GM12801 (cell line): ENCODE results near the gene COX14.

ENCODE experiments used
- TF ChIP-seq, protein P1 (sequence below): IDR thresholded peaks from one replicate; pipeline ENCODE4 v1.5.1; 2011; ENCODE audit warnings: control low read depth; ENCODE audit not compliant: insufficient read length; ENCODE audit errors: extremely low read depth

The COX14 gene

DNA sequence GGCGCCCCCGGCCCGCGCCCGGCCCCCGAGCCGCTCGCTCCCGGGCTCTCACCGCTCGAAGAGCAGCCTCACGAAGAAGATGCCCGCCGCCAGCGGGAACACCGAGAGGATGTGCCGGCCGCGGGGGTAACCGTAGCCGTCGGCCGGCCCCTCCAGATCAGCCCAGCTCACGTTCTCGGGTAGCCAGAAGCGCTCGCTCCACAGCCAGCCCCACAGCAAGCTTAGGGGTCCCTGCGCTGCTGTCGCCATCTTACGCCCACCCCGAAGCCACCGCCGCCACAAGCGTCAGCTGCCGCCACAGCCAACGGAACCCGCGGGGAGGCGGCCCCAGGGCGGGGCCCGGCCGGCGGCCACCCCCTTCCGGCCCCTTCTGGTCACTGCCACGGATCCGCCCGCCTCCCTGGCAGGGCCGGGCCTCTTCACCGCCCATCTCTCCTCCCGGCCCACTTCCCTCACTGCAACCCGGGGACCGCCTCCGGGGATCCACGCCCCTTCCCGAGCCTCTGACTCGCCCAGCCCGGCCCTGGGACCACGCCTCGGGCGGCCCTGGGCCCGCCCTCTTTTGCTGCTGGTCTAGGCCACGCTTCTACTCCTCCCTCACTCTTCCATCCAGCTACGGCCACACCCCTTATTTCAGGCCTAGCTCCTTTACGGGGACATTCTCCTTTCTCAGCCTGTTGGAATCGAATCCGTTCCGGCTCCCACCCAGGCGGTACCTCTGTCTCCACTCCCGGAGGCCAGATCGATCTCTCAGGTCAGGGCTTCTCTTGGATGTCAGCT is 55.2 kb downstream of the COX14 start, which contains the start of gene CERS5:
CERS5 (minus strand) TSS at position 321 of the 780 bp plus-strand sequence; CDS start at position 249, 72 bp downstream.
- TF ChIP-seq, protein P1, sequence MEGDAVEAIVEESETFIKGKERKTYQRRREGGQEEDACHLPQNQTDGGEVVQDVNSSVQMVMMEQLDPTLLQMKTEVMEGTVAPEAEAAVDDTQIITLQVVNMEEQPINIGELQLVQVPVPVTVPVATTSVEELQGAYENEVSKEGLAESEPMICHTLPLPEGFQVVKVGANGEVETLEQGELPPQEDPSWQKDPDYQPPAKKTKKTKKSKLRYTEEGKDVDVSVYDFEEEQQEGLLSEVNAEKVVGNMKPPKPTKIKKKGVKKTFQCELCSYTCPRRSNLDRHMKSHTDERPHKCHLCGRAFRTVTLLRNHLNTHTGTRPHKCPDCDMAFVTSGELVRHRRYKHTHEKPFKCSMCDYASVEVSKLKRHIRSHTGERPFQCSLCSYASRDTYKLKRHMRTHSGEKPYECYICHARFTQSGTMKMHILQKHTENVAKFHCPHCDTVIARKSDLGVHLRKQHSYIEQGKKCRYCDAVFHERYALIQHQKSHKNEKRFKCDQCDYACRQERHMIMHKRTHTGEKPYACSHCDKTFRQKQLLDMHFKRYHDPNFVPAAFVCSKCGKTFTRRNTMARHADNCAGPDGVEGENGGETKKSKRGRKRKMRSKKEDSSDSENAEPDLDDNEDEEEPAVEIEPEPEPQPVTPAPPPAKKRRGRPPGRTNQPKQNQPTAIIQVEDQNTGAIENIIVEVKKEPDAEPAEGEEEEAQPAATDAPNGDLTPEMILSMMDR = no peak
